AG08396 (cell line): ENCODE measurements around the gene MTHFR.

Experiments
- DNase-seq: peaks from one replicate; pipeline ENCODE4 v3.0.0; 2012; ENCODE audit warnings: low spot score, mixed read lengths

Gene MTHFR

GRCh38 chr1:11805422-11806306 lies at the start of gene MTHFR, which contains the start of gene CLCN6:
Gene MTHFR (minus strand): TSS chr1:11805964. CDS start chr1:11803116, 2,848 bp downstream.
Gene CLCN6 (plus strand): TSS chr1:11806191. CDS start chr1:11806263, 72 bp downstream.
- peak; percentile 98 for DNase-seq

DNA sequence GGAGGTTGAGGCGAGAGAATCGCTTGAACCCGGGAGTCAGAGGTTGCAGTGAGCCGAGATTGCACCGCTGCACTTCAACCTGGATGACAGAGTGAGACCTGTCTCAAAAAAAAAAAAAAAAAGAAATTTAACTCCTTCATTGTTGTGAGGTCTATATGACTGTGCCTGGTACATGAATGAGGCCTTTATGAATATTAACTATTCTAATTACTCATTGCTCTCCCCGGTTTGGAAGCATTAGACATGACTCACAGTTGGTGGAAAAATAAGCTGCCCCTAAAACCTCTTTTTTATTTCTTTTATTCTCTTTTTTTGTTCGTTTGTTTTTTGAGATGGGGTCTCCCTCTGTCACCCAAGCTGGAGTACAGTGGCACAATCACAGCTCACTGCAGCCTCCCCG lies 49.7 kb upstream of the MTHFR start:
- DNase-seq, result no peak

GRCh38 chr1:11854519-11854918 lies 48.8 kb upstream of the MTHFR start:
- no peak for DNase-seq

DNA sequence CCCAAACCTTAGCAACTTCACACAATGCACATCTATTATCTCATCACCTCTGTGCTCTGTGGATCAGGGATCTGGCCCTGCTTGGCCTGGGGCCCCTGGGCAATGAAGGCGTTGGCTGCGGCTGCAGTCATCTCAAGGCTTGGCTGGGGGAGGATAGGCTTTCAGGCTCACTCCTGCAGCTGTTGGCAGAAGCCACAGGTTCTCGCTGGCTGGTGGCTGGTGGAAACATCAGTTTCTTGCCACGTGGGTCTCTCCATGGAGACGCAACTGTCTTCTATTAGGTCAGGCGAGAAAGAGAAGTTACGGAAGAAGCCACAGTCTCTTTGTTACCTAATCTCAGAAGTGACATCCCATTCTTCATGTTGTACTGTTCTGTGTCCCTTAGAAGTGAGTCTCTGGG lies 45.4 kb upstream of the MTHFR start:
- no peak for DNase-seq

DNA sequence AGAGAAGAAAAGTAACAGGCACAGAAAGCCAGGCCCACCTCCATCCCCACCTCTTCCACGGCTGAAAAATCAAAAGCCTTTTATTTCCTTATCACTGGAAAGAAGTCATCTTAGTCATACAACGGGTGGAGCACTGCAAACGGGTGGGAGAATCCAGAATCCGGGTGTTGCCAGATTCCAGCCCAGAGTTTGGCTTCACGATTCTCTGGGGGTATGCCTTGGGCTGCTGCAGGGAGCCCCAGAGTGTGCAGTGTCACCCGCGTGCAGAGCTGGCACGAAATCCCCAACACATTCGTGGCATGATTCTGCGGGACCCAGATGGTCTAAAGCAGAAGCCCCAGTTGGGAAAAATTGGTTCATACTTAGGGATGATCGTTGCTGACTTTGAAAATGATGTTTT lies 44.4 kb upstream of the MTHFR start:
- DNase-seq, result no peak

DNA sequence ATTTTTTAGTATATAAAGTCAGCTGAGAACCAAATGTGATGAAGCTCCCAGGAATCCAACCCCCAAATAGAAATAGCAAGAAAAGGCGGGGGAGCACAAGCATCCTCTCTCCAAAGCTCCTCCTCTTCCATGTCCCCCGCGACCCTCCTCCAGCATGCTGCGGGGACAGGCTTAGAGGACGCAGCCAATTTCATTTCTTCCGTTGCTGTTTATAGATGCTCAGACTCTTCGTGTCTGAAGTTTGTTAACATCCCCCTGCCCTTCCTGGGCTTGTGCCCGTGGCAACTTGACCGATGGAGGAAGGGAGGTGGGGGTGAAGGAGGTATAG lies 42.6 kb upstream of the MTHFR start:
- peak; percentile 39 for DNase-seq

DNA sequence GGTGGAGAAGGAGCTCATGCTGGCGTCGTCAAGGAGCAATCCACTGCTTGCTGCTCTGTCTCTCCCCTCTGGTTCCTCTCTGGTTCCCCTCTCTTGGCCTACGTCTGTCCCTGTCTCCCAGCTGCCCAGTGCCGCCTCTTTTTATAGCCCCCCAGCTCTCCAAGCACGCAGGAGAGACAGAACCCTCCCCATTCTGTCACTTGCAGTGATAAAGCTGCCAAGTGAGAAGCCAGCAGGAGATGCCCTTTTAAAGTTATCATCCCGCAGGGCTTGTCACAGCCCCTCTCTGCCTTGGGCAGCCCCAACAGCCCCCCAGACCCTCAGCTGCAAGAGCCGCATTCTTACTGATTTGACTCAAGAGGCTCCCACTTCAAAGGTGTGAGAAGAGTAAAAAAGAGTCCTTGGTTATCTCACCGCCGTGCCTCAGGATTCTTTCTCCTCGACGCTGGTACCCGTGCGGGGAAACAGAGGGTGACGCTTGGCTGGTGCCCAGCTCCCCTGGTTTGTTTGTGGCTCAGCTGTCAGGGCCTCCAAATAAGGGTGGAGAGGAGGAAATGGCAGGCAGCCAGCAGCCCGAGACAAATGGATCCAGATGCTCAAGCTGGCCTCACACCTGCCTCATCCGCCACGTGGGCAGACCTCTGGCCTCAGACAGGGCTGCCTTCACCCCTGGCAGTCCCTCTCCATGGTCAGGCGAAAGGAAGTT lies 42.1 kb upstream of the MTHFR start, which contains the start of gene NPPA:
Gene NPPA (minus strand): TSS at position 117 of the 706 bp plus-strand sequence. CDS start 99 bp downstream, at position 18.
- DNase-seq, result no peak

DNA sequence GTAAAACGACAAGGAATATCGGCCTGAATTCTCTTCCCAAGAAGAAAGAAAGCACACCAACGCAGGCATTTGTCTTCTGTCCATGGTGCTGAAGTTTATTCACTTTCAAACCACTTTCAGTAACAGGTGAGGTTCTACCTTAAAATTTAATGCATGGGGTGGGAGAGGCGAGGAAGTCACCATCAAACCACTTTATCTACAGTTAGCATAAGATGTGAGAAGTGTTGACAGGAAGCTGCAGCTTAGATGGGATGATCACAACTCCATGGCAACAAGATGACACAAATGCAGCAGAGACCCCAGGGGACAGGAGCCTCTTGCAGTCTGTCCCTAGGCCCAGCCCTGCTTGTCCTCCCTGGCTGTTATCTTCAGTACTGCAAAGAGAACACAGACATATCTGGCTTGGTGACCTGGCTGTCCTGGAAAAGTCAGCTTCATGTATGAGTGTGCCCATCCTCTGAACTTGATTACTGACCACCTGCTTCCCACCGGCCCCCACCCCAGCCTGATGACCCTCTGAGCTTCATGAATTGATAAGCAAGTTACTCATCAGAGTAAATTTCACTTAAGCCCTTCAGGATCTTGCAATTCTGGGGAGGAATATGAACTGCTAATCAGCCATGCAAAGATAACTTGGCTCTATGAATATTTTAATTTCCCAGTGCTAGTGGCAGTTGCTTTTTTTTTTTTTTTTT lies 40.0 kb upstream of the MTHFR start:
- peak; percentile 39 for DNase-seq

- no peak for DNase-seq
These were observed 36.6 kb upstream of the MTHFR start for GRCh38 chr1:11842154-11843041.

- DNase-seq, result no peak
These were observed 35.7 kb upstream of the MTHFR start for GRCh38 chr1:11841245-11842153.

- no peak for DNase-seq
These were observed 34.3 kb upstream of the MTHFR start for GRCh38 chr1:11839727-11840705.

GRCh38 chr1:11838349-11839272 lies 32.8 kb upstream of the MTHFR start:
- peak; percentile 91 for DNase-seq

DNA sequence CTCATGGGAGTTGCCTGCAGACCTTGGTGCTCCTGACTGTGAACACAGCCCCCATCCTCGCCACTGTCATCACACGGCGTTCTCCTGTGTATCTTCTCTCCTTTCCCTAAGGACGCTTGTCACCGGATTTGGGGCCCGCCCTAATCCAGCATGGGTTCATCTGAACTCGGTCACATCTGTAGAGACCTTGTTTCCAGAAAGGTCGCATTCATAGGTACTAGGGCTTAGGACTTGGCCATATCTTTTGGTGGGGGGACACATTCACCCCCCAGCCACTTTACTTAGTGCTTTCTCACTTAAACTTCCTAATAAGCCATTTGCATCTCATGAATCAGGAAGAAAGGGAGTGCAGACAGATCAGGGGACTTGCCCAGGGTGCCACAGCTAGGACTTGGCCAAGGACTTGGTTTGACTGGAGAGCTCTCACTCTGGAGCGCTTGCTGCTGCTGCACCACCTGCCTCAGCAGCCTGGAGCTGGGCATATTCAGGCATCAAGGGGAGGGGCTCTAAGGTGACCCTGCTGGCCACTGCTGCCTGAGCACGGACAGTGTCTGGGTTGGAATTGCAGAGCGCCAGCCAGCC lies 32.1 kb upstream of the MTHFR start:
- no peak for DNase-seq

DNA sequence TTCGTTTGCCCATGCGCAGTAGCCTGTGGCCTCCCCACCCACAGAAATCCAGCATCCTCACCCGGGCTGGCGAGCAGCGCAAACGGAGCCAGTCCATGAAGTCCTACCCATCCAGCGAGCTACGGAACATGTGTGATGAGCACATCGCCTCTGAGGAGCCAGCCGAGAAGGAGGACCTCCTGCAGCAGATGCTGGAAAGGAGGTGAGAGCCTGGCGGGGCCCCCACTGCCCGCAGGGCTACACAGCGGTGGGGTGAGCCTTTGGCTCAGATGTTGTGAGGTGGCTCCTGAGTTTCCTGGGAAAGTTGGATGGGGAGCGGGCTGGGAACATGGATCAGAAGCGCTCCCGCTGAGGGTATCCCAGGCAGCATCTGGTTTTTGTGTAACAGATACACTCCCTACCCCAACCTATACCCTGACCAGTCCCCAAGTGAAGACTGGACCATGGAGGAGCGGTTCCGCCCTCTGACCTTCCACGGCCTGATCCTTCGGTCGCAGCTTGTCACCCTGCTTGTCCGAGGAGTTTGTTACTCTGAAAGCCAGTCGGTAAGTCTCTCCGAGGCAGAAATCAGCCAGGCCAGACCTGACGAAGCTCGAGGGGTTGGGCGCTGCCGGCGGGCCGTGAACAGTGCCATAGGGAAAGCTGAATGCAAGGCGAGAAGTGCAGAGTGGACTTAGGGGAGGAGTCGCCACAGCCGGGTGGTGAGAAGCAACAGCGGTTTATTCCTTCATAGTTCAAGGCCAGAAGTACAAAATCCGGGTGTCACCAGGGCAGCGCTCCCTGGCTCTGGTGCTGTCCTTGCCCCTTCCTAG lies 31.4 kb upstream of the MTHFR start:
- no peak for DNase-seq

DNA sequence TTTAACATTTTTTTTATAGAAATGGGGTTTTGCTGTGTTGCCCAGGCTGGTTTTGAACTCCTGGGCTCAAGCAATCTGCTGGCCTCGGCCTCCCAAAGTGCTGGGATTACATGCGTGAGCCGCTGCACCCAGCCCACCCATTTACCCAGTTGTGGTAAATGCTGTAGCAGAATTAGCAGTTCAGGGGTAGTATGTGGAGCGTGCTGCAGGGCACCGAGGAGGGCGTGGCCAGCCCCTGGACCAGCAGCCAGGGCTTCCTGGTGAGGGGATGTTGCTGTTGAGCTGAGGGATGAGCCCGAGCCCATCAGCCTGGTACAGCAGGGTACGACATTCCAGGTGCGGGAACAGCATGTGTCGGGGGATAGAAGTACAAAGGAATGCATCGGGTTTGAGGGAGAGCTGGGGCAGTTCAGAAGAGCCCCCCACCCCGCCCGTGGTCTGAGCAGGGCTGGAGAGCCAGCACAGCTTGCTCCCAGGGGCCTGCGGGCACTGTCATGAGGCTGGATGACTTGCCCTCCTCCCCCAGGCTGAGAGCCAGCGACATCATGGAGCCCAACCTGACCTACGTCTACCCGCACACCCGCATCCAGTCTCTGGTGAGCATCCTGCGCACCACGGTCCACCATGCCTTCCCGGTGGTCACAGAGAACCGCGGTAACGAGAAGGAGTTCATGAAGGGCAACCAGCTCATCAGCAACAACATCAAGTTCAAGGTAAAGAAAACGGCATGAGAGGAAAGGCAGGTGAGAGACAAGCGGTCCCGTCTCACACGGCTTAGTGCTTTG lies 29.9 kb upstream of the MTHFR start:
- DNase-seq, result no peak

DNA sequence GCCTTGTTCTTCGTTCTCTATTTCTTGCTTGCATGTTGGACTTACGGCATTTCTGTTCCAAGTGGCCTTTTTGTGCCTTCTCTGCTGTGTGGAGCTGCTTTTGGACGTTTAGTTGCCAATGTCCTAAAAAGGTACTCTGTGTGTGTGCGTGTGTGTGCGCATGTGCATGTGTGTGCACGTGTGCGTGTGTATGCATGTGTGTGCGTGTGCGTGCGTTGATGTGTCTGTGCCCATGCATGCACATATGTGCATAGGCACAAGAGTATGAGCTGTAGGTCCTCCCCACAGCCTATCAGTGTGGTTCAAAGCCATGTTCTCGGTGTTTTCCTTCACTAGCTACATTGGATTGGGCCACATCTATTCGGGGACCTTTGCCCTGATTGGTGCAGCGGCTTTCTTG lies 28.1 kb upstream of the MTHFR start:
- no peak for DNase-seq
